WTC11 (cell line): Measurements from ENCODE around the gene TNRC18. TPM values are rescaled to one million over a fixed set of nuclear protein-coding genes. Genes with fewer than 3 reads are reported as not detected.

Experiments used
- ATAC-seq: fragments of 200-7000 bp; cut with Tn5 transposase; 2 replicates; pipeline ENCODE4 v1.10.0; 2021; ENCODE audit warnings: mild to moderate bottlenecking, moderate library complexity
- CTCF ChIA-PET: fragments of 300-600 bp; sonication (Branson Sonifier 250); formaldehyde crosslinking; loops from one replicate; lab custom pipeline; 2021; ENCODE audit warnings: antibody characterized with exemption; lab: Charles Lee
- POLR2A ChIA-PET: fragments of 350-600 bp; sonication (Branson Sonifier 250); formaldehyde crosslinking; loops from one replicate; lab custom pipeline; 2021; ENCODE audit warnings: antibody characterized with exemption; lab: Charles Lee
- DNase-seq: peaks from one replicate; pipeline ENCODE4 v3.0.0; 2021; ENCODE audit warnings: low spot score
- H3K27ac Mint-ChIP-seq: 2 replicates; pipeline ENCODE4 v1.8.0; 2021; ENCODE audit warnings: mixed read lengths
- H3K27me3 Mint-ChIP-seq: 2 replicates; pipeline ENCODE4 v1.8.0; 2021; ENCODE audit warnings: low read depth, mild to moderate bottlenecking, moderate library complexity, mixed read lengths
- H3K36me3 Mint-ChIP-seq: 2 replicates; pipeline ENCODE4 v1.8.0; 2021; ENCODE audit warnings: mixed read lengths
- H3K4me1 Mint-ChIP-seq: 2 replicates; pipeline ENCODE4 v1.8.0; 2022; ENCODE audit warnings: mixed read lengths
- H3K4me3 Mint-ChIP-seq: 2 replicates; pipeline ENCODE4 v1.8.0; 2021; ENCODE audit warnings: mild to moderate bottlenecking, moderate library complexity, mixed read lengths
- H3K9me3 Mint-ChIP-seq: 2 replicates; pipeline ENCODE4 v1.8.0; 2021; ENCODE audit warnings: mixed read lengths
- CREM ChIP-seq: sonication (generic); formaldehyde crosslinking; IDR thresholded peaks from 2 replicates; pipeline ENCODE4 v1.8.1; 2022; ENCODE audit warnings: mild to moderate bottlenecking, missing genetic modification reagents, moderate library complexity
- ESRRA ChIP-seq: sonication (generic); formaldehyde crosslinking; IDR thresholded peaks from 2 replicates; pipeline ENCODE4 v1.8.1; 2022; ENCODE audit warnings: mild to moderate bottlenecking, missing genetic modification reagents, borderline replicate concordance
- IRF2 ChIP-seq: sonication (generic); formaldehyde crosslinking; IDR thresholded peaks from 2 replicates; pipeline ENCODE4 v1.8.0; 2022; ENCODE audit warnings: low read depth, missing genetic modification reagents, borderline replicate concordance
- KAT7 ChIP-seq: sonication (generic); formaldehyde crosslinking; IDR thresholded peaks from 2 replicates; pipeline ENCODE4 v1.8.1; 2023; ENCODE audit warnings: missing genetic modification reagents, mild to moderate bottlenecking, borderline replicate concordance
- NR1H2 ChIP-seq: sonication (generic); formaldehyde crosslinking; IDR thresholded peaks from 2 replicates; pipeline ENCODE4 v1.9.0; 2021; ENCODE audit warnings: mild to moderate bottlenecking, moderate library complexity, missing genetic modification reagents
- OVOL2 ChIP-seq: fragments of 250-450 bp; sonication (Bioruptor Pico); IDR thresholded peaks from 2 replicates; pipeline ENCODE4 v1.9.0; 2021; ENCODE audit warnings: mild to moderate bottlenecking, borderline replicate concordance
- RELA ChIP-seq: sonication (generic); formaldehyde crosslinking; IDR thresholded peaks from 2 replicates; pipeline ENCODE4 v1.8.1; 2022; ENCODE audit warnings: missing genetic modification reagents, mild to moderate bottlenecking, borderline replicate concordance
- RORB ChIP-seq: fragments of 250-450 bp; sonication (Bioruptor Pico); IDR thresholded peaks from 2 replicates; pipeline ENCODE4 v1.9.0; 2021; ENCODE audit warnings: mild to moderate bottlenecking
- SMAD3 ChIP-seq: sonication (generic); formaldehyde crosslinking; IDR thresholded peaks from 2 replicates; pipeline ENCODE4 v1.8.0; 2022; ENCODE audit warnings: missing genetic modification reagents, mild to moderate bottlenecking, borderline replicate concordance
- ZNF138 ChIP-seq: sonication (generic); formaldehyde crosslinking; conservative IDR thresholded peaks from 2 replicates; pipeline ENCODE4 v1.8.1; 2022; ENCODE audit warnings: mild to moderate bottlenecking, moderate library complexity, missing genetic modification reagents
- ZNF263 ChIP-seq: sonication (generic); formaldehyde crosslinking; IDR thresholded peaks from 2 replicates; pipeline ENCODE4 v1.8.1; 2022; ENCODE audit warnings: low read depth, mild to moderate bottlenecking, moderate library complexity, missing genetic modification reagents
- ZNF317 ChIP-seq: sonication (generic); formaldehyde crosslinking; IDR thresholded peaks from 2 replicates; pipeline ENCODE4 v1.8.1; 2023; ENCODE audit warnings: low read depth, mild to moderate bottlenecking, moderate library complexity, missing genetic modification reagents, borderline replicate concordance
- ZNF532 ChIP-seq: fragments of 250-450 bp; sonication (Bioruptor Pico); IDR thresholded peaks from 2 replicates; pipeline ENCODE4 v1.9.0; 2021; ENCODE audit warnings: mild to moderate bottlenecking, borderline replicate concordance
- total RNA-seq: library from RNA; stranded (reverse); gene quantifications from 3 replicates; pipeline ENCODE4 v1.2.3, GENCODE V29; 2021
- TF ChIP-seq, protein P1 (sequence below): fragments of 250-450 bp; sonication (Bioruptor Pico); conservative IDR thresholded peaks from 2 replicates; pipeline ENCODE4 v1.9.0; 2021; ENCODE audit warnings: mild to moderate bottlenecking
- TF ChIP-seq, protein P2 (sequence below): fragments of 250-450 bp; sonication (Bioruptor Pico); IDR thresholded peaks from 2 replicates; pipeline ENCODE4 v1.9.0; 2021; ENCODE audit warnings: mild to moderate bottlenecking
- TF ChIP-seq, protein P3 (sequence below): sonication (generic); formaldehyde crosslinking; IDR thresholded peaks from 2 replicates; pipeline ENCODE4 v1.8.1; 2023; ENCODE audit warnings: mild to moderate bottlenecking, missing genetic modification reagents, moderate library complexity
- TF ChIP-seq, protein P4 (sequence below): sonication (generic); formaldehyde crosslinking; IDR thresholded peaks from 2 replicates; pipeline ENCODE4 v1.8.0; 2023; ENCODE audit warnings: missing genetic modification reagents

TNRC18 gene
- total RNA-seq, 1 experiment from 2014 or later = 55.0 TPM

- Mint-ChIP-seq H3K4me1 (peaks cover 9% of the 10 kb centered on the region), H3K4me3 (no peak overlapping the region), H3K9me3 (no peaks in the 10 kb centered on the region), H3K36me3 (peaks cover 11% of the 10 kb centered on the region), H3K27ac (no peak overlapping the region), H3K27me3 (no peaks in the 10 kb centered on the region)
- ChIA-PET CTCF (no interaction called here), POLR2A (no interaction called here)
- ATAC-seq = no peak
- no peak for DNase-seq
- TF ChIP-seq SMAD3 (CRISPR knock-in tag) = no peak
- TF ChIP-seq, protein P1, sequence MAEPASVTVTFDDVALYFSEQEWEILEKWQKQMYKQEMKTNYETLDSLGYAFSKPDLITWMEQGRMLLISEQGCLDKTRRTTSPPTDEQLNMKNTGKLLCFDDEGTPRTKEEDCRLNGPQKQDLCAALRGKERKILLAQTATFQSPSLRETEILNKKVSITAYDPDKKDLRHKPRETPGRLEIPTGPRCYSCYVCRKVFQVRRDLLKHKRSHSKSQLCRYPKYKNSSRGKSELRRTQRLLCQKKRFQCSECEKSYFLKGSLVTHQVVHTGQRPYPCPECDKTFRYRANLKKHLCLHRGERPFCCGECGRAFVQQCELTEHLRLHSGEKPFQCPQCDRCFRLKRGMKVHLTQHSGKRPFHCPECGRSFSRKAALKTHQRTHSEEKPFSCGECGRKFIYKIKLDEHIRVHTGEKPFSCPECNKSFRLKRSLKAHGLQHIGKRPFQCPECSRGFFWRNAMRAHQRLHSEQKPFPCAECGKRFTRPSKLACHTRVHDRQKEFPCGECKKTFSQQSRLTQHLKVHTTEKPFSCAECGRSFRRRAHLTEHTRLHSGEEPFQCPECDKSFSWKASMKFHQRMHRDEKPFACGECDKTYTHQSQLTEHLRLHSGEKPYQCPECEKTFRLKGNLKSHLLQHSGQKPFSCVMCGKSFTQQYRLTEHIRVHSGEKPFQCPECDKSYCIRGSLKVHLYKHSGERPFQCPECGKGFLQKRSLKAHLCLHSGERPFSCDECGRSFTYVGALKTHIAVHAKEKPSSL (CRISPR knock-in tag) = no peak
- TF ChIP-seq ZNF317 (CRISPR knock-in tag) = no peak
- no peak for TF ChIP-seq RORB (CRISPR knock-in tag)
- no peak for TF ChIP-seq ESRRA (CRISPR knock-in tag)
These were observed 64.3 kb downstream of the TNRC18 start for GRCh38 chr7:5359344-5359743.

GRCh38 chr7:5357951-5358350, 65.7 kb downstream of the TNRC18 start:
- Mint-ChIP-seq H3K9me3 (no peaks in the 10 kb centered on the region), H3K4me1 (peaks cover 10% of the 10 kb centered on the region), H3K27ac (peak overlapping the region; percentile 15; the same call in 1 of the 2 replicates), H3K4me3 (no peak overlapping the region), H3K36me3 (peaks cover 11% of the 10 kb centered on the region)
- POLR2A ChIA-PET = no interaction called here
- ATAC-seq = no peak
- CTCF ChIA-PET = interaction anchor here (1.3 to 1.6 kb wide), 2 partner anchors 8 to 73 kb away, joined by 4 read pairs; no protein-coding TSS in a partner anchor
- TF ChIP-seq, protein P2, sequence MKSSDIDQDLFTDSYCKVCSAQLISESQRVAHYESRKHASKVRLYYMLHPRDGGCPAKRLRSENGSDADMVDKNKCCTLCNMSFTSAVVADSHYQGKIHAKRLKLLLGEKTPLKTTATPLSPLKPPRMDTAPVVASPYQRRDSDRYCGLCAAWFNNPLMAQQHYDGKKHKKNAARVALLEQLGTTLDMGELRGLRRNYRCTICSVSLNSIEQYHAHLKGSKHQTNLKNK = no peak
- no peak for TF ChIP-seq ZNF532 (CRISPR knock-in tag)
- TF ChIP-seq KAT7 (CRISPR knock-in tag) = no peak
- no peak for TF ChIP-seq CREM (CRISPR knock-in tag)
- TF ChIP-seq ZNF263 = no peak
- no peak for TF ChIP-seq NR1H2 (CRISPR knock-in tag)
- TF ChIP-seq, protein P3, sequence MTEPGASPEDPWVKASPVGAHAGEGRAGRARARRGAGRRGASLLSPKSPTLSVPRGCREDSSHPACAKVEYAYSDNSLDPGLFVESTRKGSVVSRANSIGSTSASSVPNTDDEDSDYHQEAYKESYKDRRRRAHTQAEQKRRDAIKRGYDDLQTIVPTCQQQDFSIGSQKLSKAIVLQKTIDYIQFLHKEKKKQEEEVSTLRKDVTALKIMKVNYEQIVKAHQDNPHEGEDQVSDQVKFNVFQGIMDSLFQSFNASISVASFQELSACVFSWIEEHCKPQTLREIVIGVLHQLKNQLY (CRISPR knock-in tag) = no peak
- no peak for TF ChIP-seq ZNF138 (CRISPR knock-in tag)
- TF ChIP-seq OVOL2 (CRISPR knock-in tag) = no peak
- TF ChIP-seq, all 79 proteins: peak for 0
- no peak for DNase-seq
- H3K27me3 Mint-ChIP-seq = peaks cover 8% of the 10 kb centered on the region

- ChIA-PET CTCF (interaction anchor here (2.3 kb wide), 1 partner anchor 9 kb away, joined by 17 read pairs; no protein-coding TSS in a partner anchor), POLR2A (no interaction called here)
- ATAC-seq (no peak), DNase-seq (no peak)
- Mint-ChIP-seq H3K9me3 (no peaks in the 10 kb centered on the region), H3K27me3 (peaks cover 20% of the 10 kb centered on the region), H3K4me3 (no peak overlapping the region), H3K36me3 (peaks cover 11% of the 10 kb centered on the region), H3K27ac (peak overlapping the region; percentile 82; the same call in 1 of the 2 replicates), H3K4me1 (peaks cover 20% of the 10 kb centered on the region)
- TF ChIP-seq ZNF532 (CRISPR knock-in tag) (no peak), RELA (CRISPR knock-in tag) (no peak), IRF2 (CRISPR knock-in tag) (no peak), ZNF263 (no peak)
- TF ChIP-seq, protein P4, sequence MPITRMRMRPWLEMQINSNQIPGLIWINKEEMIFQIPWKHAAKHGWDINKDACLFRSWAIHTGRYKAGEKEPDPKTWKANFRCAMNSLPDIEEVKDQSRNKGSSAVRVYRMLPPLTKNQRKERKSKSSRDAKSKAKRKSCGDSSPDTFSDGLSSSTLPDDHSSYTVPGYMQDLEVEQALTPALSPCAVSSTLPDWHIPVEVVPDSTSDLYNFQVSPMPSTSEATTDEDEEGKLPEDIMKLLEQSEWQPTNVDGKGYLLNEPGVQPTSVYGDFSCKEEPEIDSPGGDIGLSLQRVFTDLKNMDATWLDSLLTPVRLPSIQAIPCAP (CRISPR knock-in tag) = no peak
These were observed 66.9 kb downstream of the TNRC18 start for GRCh38 chr7:5356751-5357119.
